Measurements from ENCODE around the gene SREBF2. TPM values are rescaled to one million over a fixed set of nuclear protein-coding genes. Genes with fewer than 3 reads are reported as not detected.

The SREBF2 gene
- total and polyA plus RNA-seq, 4 donors, result 60.2 to 176 (median 119) TPM

GRCh38 chr22:41874090-41874489 is 41.2 kb downstream of the SREBF2 start:
- Histone ChIP-seq H3K4me3 (ENCODE audit: low read depth, low read length) (no peak overlapping the region), H3K27me3 (ENCODE audit: control insufficient read depth, insufficient read depth, low read length) (no peaks in the 10 kb centered on the region), H3K9me3 (ENCODE audit: control insufficient read depth, insufficient read depth, low read length) (no peaks in the 10 kb centered on the region), H3K4me1 (ENCODE audit: control insufficient read depth, insufficient read depth, low read length) (no peaks in the 10 kb centered on the region), H3K36me3 (ENCODE audit: control insufficient read depth, insufficient read depth, low read length) (peaks cover 72% of the 10 kb centered on the region), H3K27ac (ENCODE audit: low read depth, low read length) (no peak overlapping the region)
- no peak for DNase-seq (ENCODE audit: low read depth in 4 of 6, low spot score in 6 of 6)
- 100% methylated on average over 1 of the region's 2 CpGs for WGBS (ENCODE audit: insufficient coverage)

GRCh38 chr22:41875531-41876270 is 42.8 kb downstream of the SREBF2 start:
- H3K9me3 ChIP-seq (ENCODE audit: control insufficient read depth, insufficient read depth, low read length), result no peaks in the 10 kb centered on the region
- H3K27me3 ChIP-seq (ENCODE audit: control insufficient read depth, insufficient read depth, low read length), result no peaks in the 10 kb centered on the region
- no peaks in the 10 kb centered on the region for H3K4me1 ChIP-seq (ENCODE audit: control insufficient read depth, insufficient read depth, low read length)
- H3K27ac ChIP-seq (ENCODE audit: low read depth, low read length), result no peak overlapping the region
- DNase-seq (ENCODE audit: low read depth in 4 of 6, low spot score in 6 of 6), result peak in 1 of 6 donors; percentile 84
- 82% methylated on average over 8 of the region's 10 CpGs for WGBS (ENCODE audit: insufficient coverage)
- no peak overlapping the region for H3K4me3 ChIP-seq (ENCODE audit: low read depth, low read length)
- peaks cover 72% of the 10 kb centered on the region for H3K36me3 ChIP-seq (ENCODE audit: control insufficient read depth, insufficient read depth, low read length)

- H3K4me3 ChIP-seq (ENCODE audit: low read depth, low read length), result no peak overlapping the region
- H3K4me1 ChIP-seq (ENCODE audit: control insufficient read depth, insufficient read depth, low read length), result no peaks in the 10 kb centered on the region
- H3K36me3 ChIP-seq (ENCODE audit: control insufficient read depth, insufficient read depth, low read length), result peaks cover 74% of the 10 kb centered on the region
- no CpG with 5 or more reads among the region's 3 CpGs for WGBS (ENCODE audit: insufficient coverage)
- no peak overlapping the region for H3K27ac ChIP-seq (ENCODE audit: low read depth, low read length)
- no peaks in the 10 kb centered on the region for H3K9me3 ChIP-seq (ENCODE audit: control insufficient read depth, insufficient read depth, low read length)
- DNase-seq (ENCODE audit: low read depth in 4 of 6, low spot score in 6 of 6), result no peak
- no peaks in the 10 kb centered on the region for H3K27me3 ChIP-seq (ENCODE audit: control insufficient read depth, insufficient read depth, low read length)
These were observed 43.4 kb downstream of the SREBF2 start for GRCh38 chr22:41876275-41876674.

- Histone ChIP-seq H3K27ac (ENCODE audit: low read depth, low read length) (no peak overlapping the region), H3K9me3 (ENCODE audit: control insufficient read depth, insufficient read depth, low read length) (no peaks in the 10 kb centered on the region)
These were observed 43.8 kb downstream of the SREBF2 start for GRCh38 chr22:41876675-41877074.

GRCh38 chr22:41880653-41881052 is 47.7 kb downstream of the SREBF2 start:
- Histone ChIP-seq H3K9me3 (ENCODE audit: control insufficient read depth, insufficient read depth, low read length) (no peaks in the 10 kb centered on the region), H3K27ac (ENCODE audit: low read depth, low read length) (no peak overlapping the region), H3K36me3 (ENCODE audit: control insufficient read depth, insufficient read depth, low read length) (peaks cover 83% of the 10 kb centered on the region), H3K27me3 (ENCODE audit: control insufficient read depth, insufficient read depth, low read length) (no peaks in the 10 kb centered on the region), H3K4me1 (ENCODE audit: control insufficient read depth, insufficient read depth, low read length) (no peaks in the 10 kb centered on the region), H3K4me3 (ENCODE audit: low read depth, low read length) (no peak overlapping the region)
- DNase-seq (ENCODE audit: low read depth in 4 of 6, low spot score in 6 of 6), result no peak
- WGBS (ENCODE audit: insufficient coverage), result 93% methylated on average over 16 of the region's 16 CpGs

More at GRCh38 chr22:41876675-41877074, 43.8 kb downstream of the SREBF2 start:
- H3K27me3 ChIP-seq (ENCODE audit: control insufficient read depth, insufficient read depth, low read length), result no peaks in the 10 kb centered on the region
- peaks cover 74% of the 10 kb centered on the region for H3K36me3 ChIP-seq (ENCODE audit: control insufficient read depth, insufficient read depth, low read length)
- no peaks in the 10 kb centered on the region for H3K4me1 ChIP-seq (ENCODE audit: control insufficient read depth, insufficient read depth, low read length)
- DNase-seq (ENCODE audit: low read depth in 4 of 6, low spot score in 6 of 6), result no peak
- no peak overlapping the region for H3K4me3 ChIP-seq (ENCODE audit: low read depth, low read length)

- Histone ChIP-seq H3K4me1 (ENCODE audit: control insufficient read depth, insufficient read depth, low read length) (no peaks in the 10 kb centered on the region), H3K27ac (ENCODE audit: low read depth, low read length) (no peak overlapping the region), H3K4me3 (ENCODE audit: low read depth, low read length) (no peak overlapping the region), H3K27me3 (ENCODE audit: control insufficient read depth, insufficient read depth, low read length) (no peaks in the 10 kb centered on the region), H3K9me3 (ENCODE audit: control insufficient read depth, insufficient read depth, low read length) (no peaks in the 10 kb centered on the region), H3K36me3 (ENCODE audit: control insufficient read depth, insufficient read depth, low read length) (peaks cover 81% of the 10 kb centered on the region)
- DNase-seq (ENCODE audit: low read depth in 4 of 6, low spot score in 6 of 6), result no peak
- WGBS (ENCODE audit: insufficient coverage), result 80% methylated on average over 1 of the region's 2 CpGs
These were observed 50.5 kb downstream of the SREBF2 start for GRCh38 chr22:41883400-41883799.

- no peak overlapping the region for H3K27ac ChIP-seq (ENCODE audit: low read depth, low read length)
- peaks cover 79% of the 10 kb centered on the region for H3K36me3 ChIP-seq (ENCODE audit: control insufficient read depth, insufficient read depth, low read length)
- WGBS (ENCODE audit: insufficient coverage), result no CpG with 5 or more reads among the region's 2 CpGs
- H3K4me3 ChIP-seq (ENCODE audit: low read depth, low read length), result no peak overlapping the region
- no peaks in the 10 kb centered on the region for H3K9me3 ChIP-seq (ENCODE audit: control insufficient read depth, insufficient read depth, low read length)
- H3K27me3 ChIP-seq (ENCODE audit: control insufficient read depth, insufficient read depth, low read length), result no peaks in the 10 kb centered on the region
- H3K4me1 ChIP-seq (ENCODE audit: control insufficient read depth, insufficient read depth, low read length), result no peaks in the 10 kb centered on the region
- no peak for DNase-seq (ENCODE audit: low read depth in 4 of 6, low spot score in 6 of 6)
These were observed 52.2 kb downstream of the SREBF2 start for GRCh38 chr22:41885116-41885515.

- DNase-seq (ENCODE audit: low read depth in 4 of 6, low spot score in 6 of 6), result no peak
- Histone ChIP-seq H3K9me3 (ENCODE audit: control insufficient read depth, insufficient read depth, low read length) (no peaks in the 10 kb centered on the region), H3K36me3 (ENCODE audit: control insufficient read depth, insufficient read depth, low read length) (peaks cover 79% of the 10 kb centered on the region), H3K27ac (ENCODE audit: low read depth, low read length) (no peak overlapping the region), H3K4me3 (ENCODE audit: low read depth, low read length) (no peak overlapping the region), H3K27me3 (ENCODE audit: control insufficient read depth, insufficient read depth, low read length) (no peaks in the 10 kb centered on the region), H3K4me1 (ENCODE audit: control insufficient read depth, insufficient read depth, low read length) (no peaks in the 10 kb centered on the region)
- WGBS (ENCODE audit: insufficient coverage), result 93% methylated on average over 5 of the region's 6 CpGs
These were observed 52.6 kb downstream of the SREBF2 start for GRCh38 chr22:41885516-41885915.

- DNase-seq (ENCODE audit: low read depth in 4 of 6, low spot score in 6 of 6), result no peak
- Histone ChIP-seq H3K9me3 (ENCODE audit: control insufficient read depth, insufficient read depth, low read length) (no peaks in the 10 kb centered on the region), H3K4me1 (ENCODE audit: control insufficient read depth, insufficient read depth, low read length) (no peaks in the 10 kb centered on the region), H3K4me3 (ENCODE audit: low read depth, low read length) (no peak overlapping the region), H3K27me3 (ENCODE audit: control insufficient read depth, insufficient read depth, low read length) (no peaks in the 10 kb centered on the region), H3K36me3 (ENCODE audit: control insufficient read depth, insufficient read depth, low read length) (peaks cover 79% of the 10 kb centered on the region), H3K27ac (ENCODE audit: low read depth, low read length) (no peak overlapping the region)
- WGBS (ENCODE audit: insufficient coverage), result 84% methylated on average over 3 of the region's 4 CpGs
These were observed 55.8 kb downstream of the SREBF2 start for GRCh38 chr22:41888627-41889200.

- H3K27me3 ChIP-seq (ENCODE audit: control insufficient read depth, insufficient read depth, low read length), result no peaks in the 10 kb centered on the region
- no peak for DNase-seq (ENCODE audit: low read depth in 4 of 6, low spot score in 6 of 6)
- peaks cover 77% of the 10 kb centered on the region for H3K36me3 ChIP-seq (ENCODE audit: control insufficient read depth, insufficient read depth, low read length)
- no peak overlapping the region for H3K4me3 ChIP-seq (ENCODE audit: low read depth, low read length)
- H3K4me1 ChIP-seq (ENCODE audit: control insufficient read depth, insufficient read depth, low read length), result no peaks in the 10 kb centered on the region
- WGBS (ENCODE audit: insufficient coverage), result 98% methylated on average over 7 of the region's 9 CpGs
- no peak overlapping the region for H3K27ac ChIP-seq (ENCODE audit: low read depth, low read length)
- H3K9me3 ChIP-seq (ENCODE audit: control insufficient read depth, insufficient read depth, low read length), result no peaks in the 10 kb centered on the region
These were observed 58.5 kb downstream of the SREBF2 start for GRCh38 chr22:41891407-41891806.
